Neural cell (in vitro differentiated cells): ENCODE results near the gene UBTF.

Experiments
- EP300 ChIP-seq: fragments of 450-650 bp; conservative IDR thresholded peaks from 2 replicates; pipeline ENCODE4 v1.6.1; 2014; ENCODE audit warnings: antibody characterized with exemption, mild to moderate bottlenecking, moderate library complexity; ENCODE audit not compliant: poor library complexity, severe bottlenecking
- EZH2 ChIP-seq: fragments of 200-600, 300-800 bp; shearing (Covaris generic), sonication (generic); IDR thresholded peaks from 2 replicates; pipeline ENCODE4 v1.6.1; 2014; ENCODE audit warnings: antibody characterized with exemption, low read length, borderline replicate concordance, mild to moderate bottlenecking; ENCODE audit not compliant: insufficient read depth, poor library complexity, severe bottlenecking
- MXI1 ChIP-seq: fragments of 450-650 bp; conservative IDR thresholded peaks from 2 replicates; pipeline ENCODE4 v1.6.1; 2014; ENCODE audit warnings: antibody characterized with exemption, mild to moderate bottlenecking; ENCODE audit not compliant: poor library complexity, severe bottlenecking
- POLR2AphosphoS5 ChIP-seq: IDR thresholded peaks from 2 replicates; pipeline ENCODE4 v1.6.1; 2012
- RAD21 ChIP-seq: fragments of 450-650 bp; conservative IDR thresholded peaks from 2 replicates; pipeline ENCODE4 v1.6.1; 2014; ENCODE audit warnings: antibody characterized with exemption, mild to moderate bottlenecking, moderate library complexity
- REST ChIP-seq: IDR thresholded peaks from 2 replicates; pipeline ENCODE4 v1.6.1; 2012; ENCODE audit warnings: borderline replicate concordance
- TAF1 ChIP-seq: IDR thresholded peaks from 2 replicates; pipeline ENCODE4 v1.6.1; 2012; ENCODE audit warnings: low read depth
- TF ChIP-seq, protein P1 (sequence below): fragments of 450-650 bp; IDR thresholded peaks from 2 replicates; pipeline ENCODE4 v1.5.1; 2014; ENCODE audit warnings: antibody characterized with exemption, mild to moderate bottlenecking, moderate library complexity; ENCODE audit not compliant: poor library complexity, severe bottlenecking

DNA sequence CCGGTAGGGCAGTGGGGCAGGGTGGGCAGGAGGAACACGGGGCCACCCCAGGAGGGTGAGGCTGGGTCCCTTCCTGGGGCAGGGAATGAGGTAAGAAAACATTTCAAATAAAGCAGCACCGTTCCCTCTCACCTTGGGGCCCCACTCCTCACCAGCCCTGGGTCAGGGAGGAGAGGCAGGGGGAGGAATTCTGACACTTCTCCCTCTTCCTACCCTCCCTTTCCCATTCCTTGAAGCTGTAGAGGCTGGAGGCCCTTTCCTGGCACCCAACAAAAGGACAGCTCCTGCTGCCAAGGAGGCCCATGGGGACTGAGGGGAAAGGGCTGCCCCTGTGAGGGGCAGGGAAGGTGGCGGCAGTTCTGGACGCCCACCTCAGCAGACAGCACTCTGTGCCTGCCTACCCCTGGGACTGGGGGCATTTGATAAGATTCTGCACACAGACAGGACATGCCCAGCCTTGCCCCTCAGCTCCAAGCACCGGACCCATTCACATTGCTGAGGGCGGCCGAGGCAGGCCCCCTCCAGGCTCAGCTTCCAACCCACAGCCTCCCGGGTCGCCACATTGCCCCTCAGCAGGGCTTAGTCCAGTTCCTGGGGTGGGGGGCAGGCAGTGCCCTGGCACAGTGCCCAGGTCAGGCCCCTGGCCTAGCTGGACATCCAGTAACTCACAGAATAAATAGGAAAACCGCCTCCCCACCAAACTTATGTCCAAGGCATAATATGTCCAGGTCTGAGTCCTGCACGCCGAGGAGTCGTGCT lies 26.0 kb downstream of the UBTF start:
- TF ChIP-seq, protein P1, sequence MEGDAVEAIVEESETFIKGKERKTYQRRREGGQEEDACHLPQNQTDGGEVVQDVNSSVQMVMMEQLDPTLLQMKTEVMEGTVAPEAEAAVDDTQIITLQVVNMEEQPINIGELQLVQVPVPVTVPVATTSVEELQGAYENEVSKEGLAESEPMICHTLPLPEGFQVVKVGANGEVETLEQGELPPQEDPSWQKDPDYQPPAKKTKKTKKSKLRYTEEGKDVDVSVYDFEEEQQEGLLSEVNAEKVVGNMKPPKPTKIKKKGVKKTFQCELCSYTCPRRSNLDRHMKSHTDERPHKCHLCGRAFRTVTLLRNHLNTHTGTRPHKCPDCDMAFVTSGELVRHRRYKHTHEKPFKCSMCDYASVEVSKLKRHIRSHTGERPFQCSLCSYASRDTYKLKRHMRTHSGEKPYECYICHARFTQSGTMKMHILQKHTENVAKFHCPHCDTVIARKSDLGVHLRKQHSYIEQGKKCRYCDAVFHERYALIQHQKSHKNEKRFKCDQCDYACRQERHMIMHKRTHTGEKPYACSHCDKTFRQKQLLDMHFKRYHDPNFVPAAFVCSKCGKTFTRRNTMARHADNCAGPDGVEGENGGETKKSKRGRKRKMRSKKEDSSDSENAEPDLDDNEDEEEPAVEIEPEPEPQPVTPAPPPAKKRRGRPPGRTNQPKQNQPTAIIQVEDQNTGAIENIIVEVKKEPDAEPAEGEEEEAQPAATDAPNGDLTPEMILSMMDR, result no peak
- TF ChIP-seq EZH2, result no peak
- TF ChIP-seq EP300, result no peak
- no peak for TF ChIP-seq REST
- no peak for TF ChIP-seq RAD21
- no peak for TF ChIP-seq POLR2AphosphoS5
- TF ChIP-seq TAF1, result no peak
- TF ChIP-seq MXI1, result no peak
